A673 (cell line): ENCODE data around the gene CAGE1. TPM values are rescaled to one million over a fixed set of nuclear protein-coding genes. Genes with fewer than 3 reads are reported as not detected.

Experiments
- BruUV-seq: library from RNA; stranded (reverse); fragments of 400-500 nt; replicated peaks from 2 replicates; lab custom pipeline; 2021; lab: Mats Ljungman, UMichigan
- CTCF ChIA-PET: fragments of 300-600 bp; sonication (Branson Sonifier 250); formaldehyde crosslinking; loops from one replicate; lab custom pipeline; 2022; ENCODE audit warnings: antibody characterized with exemption; lab: Charles Lee
- POLR2A ChIA-PET: fragments of 300-600 bp; sonication (Branson Sonifier 250); formaldehyde crosslinking; loops from one replicate; lab custom pipeline; 2022; ENCODE audit warnings: antibody characterized with exemption; ENCODE audit not compliant: low non-redundant PET; lab: Charles Lee
- DNase-seq: peaks from one replicate; pipeline ENCODE4 v3.0.0-alpha.2; 2015; ENCODE audit warnings: low spot score
- H3K27ac ChIP-seq: fragments of 200-600 bp; sonication (generic); 2 replicates; pipeline ENCODE4 v1.5.1; 2016; ENCODE audit warnings: mixed run types, low read depth, mild to moderate bottlenecking, mixed read lengths, antibody characterized with exemption, low read length; ENCODE audit not compliant: poor library complexity, severe bottlenecking
- H3K27me3 ChIP-seq: fragments of 200-600 bp; sonication (generic); replicated peaks from 2 replicates; pipeline ENCODE4 v1.6.1; 2017; ENCODE audit warnings: mixed run types, low read depth, mild to moderate bottlenecking, mixed read lengths, antibody characterized with exemption, low read length; ENCODE audit not compliant: insufficient read depth, poor library complexity
- H3K36me3 ChIP-seq: fragments of 200-600 bp; sonication (generic); 2 replicates; pipeline ENCODE4 v1.6.1; 2016; ENCODE audit warnings: mixed run types, mild to moderate bottlenecking, mixed read lengths, antibody characterized with exemption, low read length; ENCODE audit not compliant: insufficient read depth, poor library complexity, severe bottlenecking
- H3K4me1 ChIP-seq: fragments of 200-600 bp; sonication (generic); 2 replicates; pipeline ENCODE4 v1.6.1; 2017; ENCODE audit warnings: mixed run types, mild to moderate bottlenecking, mixed read lengths, antibody characterized with exemption, low read length; ENCODE audit not compliant: insufficient read depth, poor library complexity, severe bottlenecking
- H3K4me3 ChIP-seq: fragments of 200-600 bp; sonication (generic); 2 replicates; pipeline ENCODE4 v1.5.1; 2016; ENCODE audit warnings: low read depth, mixed run types, mild to moderate bottlenecking, mixed read lengths, low read length; ENCODE audit not compliant: poor library complexity, severe bottlenecking
- H3K9me3 ChIP-seq: fragments of 200-600 bp; sonication (generic); 2 replicates; pipeline ENCODE4 v1.6.1; 2016; ENCODE audit warnings: mixed run types, low read depth, mild to moderate bottlenecking, mixed read lengths, antibody characterized with exemption, low read length; ENCODE audit not compliant: poor library complexity, severe bottlenecking
- EZH2 ChIP-seq: fragments of 200-600 bp; sonication (generic); IDR thresholded peaks from 2 replicates; pipeline ENCODE4 v1.6.1; 2017; ENCODE audit warnings: borderline replicate concordance, low read depth, mild to moderate bottlenecking, mixed read lengths, antibody characterized with exemption, low read length; ENCODE audit not compliant: poor library complexity, severe bottlenecking
- intact Hi-C: fragments of 100-400 bp; cut with micrococcal nuclease; formaldehyde crosslinking; loops from one replicate; pipeline ENCODE4 v1.10.0; 2022; ENCODE audit not compliant: unreplicated experiment
- total RNA-seq: library from RNA; stranded (reverse); gene quantifications from 2 replicates; pipeline ENCODE4 v1.2.3, GENCODE V29; 2021
- TF ChIP-seq, protein P1 (sequence below): fragments of 300-800, 200-600 bp; sonication (generic); conservative IDR thresholded peaks from 2 replicates; pipeline ENCODE4 v1.5.1; 2017; ENCODE audit warnings: low read depth, mild to moderate bottlenecking, antibody characterized with exemption, low read length, moderate library complexity, mixed read lengths

Gene CAGE1
- total RNA-seq, 1 experiment from 2014 or later, result 0.19 TPM

DNA sequence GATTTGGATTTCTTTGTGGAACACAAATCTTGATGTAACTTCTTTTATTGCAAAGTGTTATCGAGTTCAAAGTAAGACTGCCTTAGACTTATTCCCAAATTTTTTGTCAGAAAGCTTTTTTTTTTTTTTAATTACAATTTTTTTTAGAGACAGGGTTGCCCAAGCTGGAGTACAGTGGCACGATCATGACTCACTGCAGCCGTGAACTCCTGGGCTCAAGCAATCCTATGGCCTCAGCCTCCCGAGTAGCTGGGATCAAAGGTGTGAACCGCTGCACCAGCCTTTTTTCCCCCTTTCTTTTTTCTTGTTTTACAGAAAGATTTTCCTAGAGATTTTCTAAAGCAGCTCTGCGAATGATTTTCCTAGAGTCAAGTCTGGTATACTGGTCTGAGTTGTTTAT is 2.9 kb upstream of the CAGE1 start:
- no peak for TF ChIP-seq EZH2
- TF ChIP-seq, protein P1, sequence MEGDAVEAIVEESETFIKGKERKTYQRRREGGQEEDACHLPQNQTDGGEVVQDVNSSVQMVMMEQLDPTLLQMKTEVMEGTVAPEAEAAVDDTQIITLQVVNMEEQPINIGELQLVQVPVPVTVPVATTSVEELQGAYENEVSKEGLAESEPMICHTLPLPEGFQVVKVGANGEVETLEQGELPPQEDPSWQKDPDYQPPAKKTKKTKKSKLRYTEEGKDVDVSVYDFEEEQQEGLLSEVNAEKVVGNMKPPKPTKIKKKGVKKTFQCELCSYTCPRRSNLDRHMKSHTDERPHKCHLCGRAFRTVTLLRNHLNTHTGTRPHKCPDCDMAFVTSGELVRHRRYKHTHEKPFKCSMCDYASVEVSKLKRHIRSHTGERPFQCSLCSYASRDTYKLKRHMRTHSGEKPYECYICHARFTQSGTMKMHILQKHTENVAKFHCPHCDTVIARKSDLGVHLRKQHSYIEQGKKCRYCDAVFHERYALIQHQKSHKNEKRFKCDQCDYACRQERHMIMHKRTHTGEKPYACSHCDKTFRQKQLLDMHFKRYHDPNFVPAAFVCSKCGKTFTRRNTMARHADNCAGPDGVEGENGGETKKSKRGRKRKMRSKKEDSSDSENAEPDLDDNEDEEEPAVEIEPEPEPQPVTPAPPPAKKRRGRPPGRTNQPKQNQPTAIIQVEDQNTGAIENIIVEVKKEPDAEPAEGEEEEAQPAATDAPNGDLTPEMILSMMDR, result no peak
- Histone ChIP-seq H3K4me3 (no peak overlapping the region), H3K4me1 (peaks cover 19% of the 10 kb centered on the region), H3K27me3 (no peaks in the 10 kb centered on the region), H3K36me3 (peaks cover 43% of the 10 kb centered on the region), H3K9me3 (no peaks in the 10 kb centered on the region), H3K27ac (no peak overlapping the region)
- no TSS peak for BruUV-seq
- CTCF ChIA-PET, result no interaction called here
- intact Hi-C loops, result loop anchor here (5.0 kb wide), 1 partner anchor 200 kb away; the partner anchor contains the start of gene SNRNP48
- POLR2A ChIA-PET, result interaction anchor here (0.7 kb wide), 2 partner anchors 18 to 76 kb away, joined by 3 read pairs; no protein-coding TSS in a partner anchor
- no peak for DNase-seq

DNA sequence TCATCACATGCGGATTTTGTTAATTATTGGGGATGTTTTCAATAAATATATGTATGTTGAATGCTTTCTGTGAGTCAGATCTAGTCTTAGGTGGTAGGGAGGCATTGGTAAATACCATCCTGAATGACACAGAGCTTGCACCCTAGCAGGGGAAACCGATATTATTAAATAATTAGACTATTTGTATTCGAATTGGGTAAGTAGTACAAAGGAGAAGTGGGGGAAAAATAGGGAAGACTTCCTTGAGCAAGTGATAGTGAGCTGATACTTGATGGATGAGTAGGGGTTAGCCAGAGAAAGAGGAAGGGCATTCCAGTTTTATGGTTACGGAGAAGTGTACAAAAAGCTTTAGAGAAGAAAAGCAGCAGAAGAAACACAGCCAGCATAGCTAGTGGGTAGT is 1.6 kb upstream of the CAGE1 start:
- Histone ChIP-seq H3K27ac (no peak overlapping the region), H3K9me3 (no peaks in the 10 kb centered on the region), H3K4me3 (peak overlapping the region; percentile 72), H3K4me1 (peaks cover 19% of the 10 kb centered on the region), H3K27me3 (no peaks in the 10 kb centered on the region), H3K36me3 (peaks cover 31% of the 10 kb centered on the region)
- ChIA-PET CTCF (no interaction called here), POLR2A (no interaction called here)
- TF ChIP-seq EZH2, result no peak
- TF ChIP-seq, protein P1, result no peak
- DNase-seq, result no peak
- BruUV-seq, result no TSS peak
- intact Hi-C loops, result loop anchor here (2.0 to 5.0 kb wide), 2 partner anchors 78 to 201 kb away; partner anchors contain the start of genes SNRNP48 and SSR1

DNA sequence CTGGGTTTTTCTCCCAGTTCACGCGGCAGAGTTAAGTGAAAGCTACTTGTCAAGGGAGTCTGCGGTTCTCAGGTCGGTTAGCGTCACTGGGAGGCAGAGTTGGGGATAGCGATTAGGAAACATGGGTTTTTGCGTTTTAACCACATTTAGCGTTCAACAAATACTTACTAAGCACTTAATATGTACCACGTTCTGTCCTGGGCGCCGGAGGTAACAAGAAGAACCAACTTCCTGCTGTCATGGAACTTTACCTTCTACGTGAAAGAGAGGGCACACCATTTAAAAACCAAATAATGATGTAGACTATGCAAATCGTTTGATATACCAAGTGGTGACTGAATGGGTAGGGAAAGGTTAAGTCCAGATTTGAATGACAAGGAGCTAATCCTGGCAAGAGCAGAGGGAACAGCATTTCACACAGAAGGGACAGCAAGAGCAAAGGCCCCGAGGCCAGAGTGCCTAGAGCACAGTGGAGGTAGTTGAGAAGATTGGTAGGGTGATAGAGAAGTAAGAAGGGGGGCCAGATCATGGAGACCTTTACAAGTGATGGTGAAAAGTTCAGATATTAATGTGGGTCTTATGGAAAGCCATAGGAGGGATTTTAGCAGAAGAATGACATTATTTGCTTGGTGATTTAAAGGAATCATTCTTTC is 810 bp upstream of the CAGE1 start:
- H3K4me1 ChIP-seq, result peaks cover 19% of the 10 kb centered on the region
- ChIA-PET POLR2A (no interaction called here), CTCF (interaction anchor here (0.5 kb wide), 1 partner anchor 17 kb away, joined by 3 read pairs; no protein-coding TSS in a partner anchor)
- BruUV-seq, result no TSS peak
- H3K4me3 ChIP-seq, result peak overlapping the region; percentile 72
- H3K27me3 ChIP-seq, result no peaks in the 10 kb centered on the region
- H3K27ac ChIP-seq, result peak overlapping the region; percentile 88
- no peak for TF ChIP-seq EZH2
- TF ChIP-seq, protein P1, result no peak
- intact Hi-C loops, result loop anchor here (2.0 to 5.0 kb wide), 2 partner anchors 78 to 202 kb away; partner anchors contain the start of genes SNRNP48 and SSR1
- no peak for DNase-seq
- no peaks in the 10 kb centered on the region for H3K9me3 ChIP-seq
- H3K36me3 ChIP-seq, result peaks cover 23% of the 10 kb centered on the region
